Stimulated activated CD4-positive, alpha-beta T cell treated with anti-CD3 and anti-CD28 coated beads, TNF-alpha, amount 100 ng/mL, for 1 hour (primary cell): ENCODE data around the gene NR3C1.

Source experiments
- DNase-seq, 3 donors: peaks; one replicate each; pipeline ENCODE4 v3.0.0-alpha.2; 2020; ENCODE audit warnings: low read depth in 3 of 3, low spot score in 1 of 3

Gene NR3C1

DNA sequence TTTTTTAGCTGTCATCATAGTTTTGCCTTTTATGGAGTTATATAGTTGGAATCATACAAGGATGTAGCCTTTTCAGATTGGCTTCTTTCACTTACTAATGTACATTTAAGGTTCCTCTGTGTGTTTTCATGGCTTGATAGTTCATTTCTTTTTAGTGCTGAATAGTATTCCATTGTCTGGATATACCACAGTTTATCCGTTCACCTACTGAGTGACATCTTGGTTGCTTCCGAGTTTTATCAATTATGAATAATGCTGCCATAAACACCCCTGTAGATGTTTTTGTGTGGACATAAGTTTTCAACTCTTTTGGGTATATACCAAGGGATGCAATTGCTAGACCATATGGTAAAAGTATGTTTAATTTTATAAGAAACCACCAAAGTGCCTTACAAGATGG lies 136.3 kb downstream of the NR3C1 start:
- DNase-seq = no peak

DNA sequence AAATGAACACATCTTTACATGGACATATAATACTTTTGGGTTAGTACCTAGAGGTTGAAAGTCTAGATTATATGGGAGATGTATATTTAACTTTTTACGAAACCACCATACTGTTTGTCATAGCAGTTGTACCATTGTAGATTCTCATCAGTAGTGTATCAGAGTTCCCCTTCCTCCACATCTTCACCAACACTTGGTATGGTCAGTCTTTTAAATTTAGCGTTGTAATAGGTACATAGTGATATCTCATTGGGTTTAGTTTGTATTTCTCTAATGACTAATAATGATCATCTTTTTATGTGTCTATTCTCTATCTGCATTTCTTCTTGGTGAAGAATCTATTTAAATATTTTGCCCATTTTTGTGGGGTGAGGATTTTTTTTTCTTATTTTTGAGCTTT lies 137.5 kb downstream of the NR3C1 start:
- DNase-seq = no peak

DNA sequence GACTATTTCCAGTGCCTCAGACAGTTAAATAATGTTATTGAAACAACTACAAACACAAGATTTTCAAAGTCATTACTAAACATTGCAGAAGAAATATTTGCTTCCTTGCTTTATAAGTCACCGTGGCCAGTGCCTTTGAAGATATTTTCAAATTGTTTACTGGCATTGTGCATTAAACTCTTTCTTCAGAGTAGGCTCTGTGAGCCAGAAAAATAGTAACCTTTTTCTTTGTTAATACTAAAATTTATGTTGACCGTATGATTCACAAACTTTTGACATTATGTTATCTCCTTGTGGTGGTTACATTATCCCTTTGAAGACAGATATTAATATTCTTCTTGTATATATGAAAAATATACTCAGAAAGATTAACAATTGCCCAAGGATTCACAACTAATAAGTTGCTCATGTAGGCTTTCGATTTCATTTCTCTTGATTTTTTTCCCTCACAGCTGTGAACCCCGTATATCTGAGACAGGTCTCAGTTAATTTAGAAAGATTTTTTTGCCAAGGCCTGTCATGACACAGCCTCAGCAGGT lies 140.1 kb downstream of the NR3C1 start:
- DNase-seq = no peak

DNA sequence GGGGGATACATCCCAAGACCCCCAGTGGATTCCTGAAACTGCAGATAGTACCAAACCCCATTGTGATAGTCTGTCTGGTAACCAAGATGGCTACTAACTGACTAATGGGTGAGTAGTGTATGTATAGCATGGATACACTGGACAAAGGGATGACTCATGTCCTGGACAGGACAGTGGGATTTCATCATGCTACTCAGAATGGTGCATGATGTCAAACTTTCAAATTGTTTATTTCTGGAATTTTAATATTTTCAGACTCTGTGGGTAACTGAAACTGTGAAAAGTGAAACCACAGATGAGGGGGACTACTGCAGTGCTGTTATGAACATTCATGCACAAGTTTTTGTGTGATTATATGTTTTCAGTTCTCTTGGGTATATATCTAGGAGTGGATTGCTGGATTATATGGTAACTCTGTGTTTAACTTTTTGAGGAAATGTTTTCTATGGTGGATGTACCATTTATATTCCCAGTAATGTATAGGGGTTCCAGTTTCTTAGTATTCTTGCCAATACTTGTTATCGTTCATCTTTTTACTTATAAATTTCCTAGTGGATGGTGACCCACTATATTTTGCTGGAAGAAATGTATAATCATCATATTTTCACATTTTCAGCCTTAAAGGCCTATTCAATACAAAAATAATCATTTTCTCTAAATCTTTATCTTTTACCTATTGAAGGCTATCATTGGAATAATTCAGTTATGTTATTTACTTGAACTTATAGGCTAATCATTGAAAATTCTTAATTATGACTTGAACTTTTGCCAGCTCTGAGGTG lies 140.9 kb downstream of the NR3C1 start:
- DNase-seq = no peak

DNA sequence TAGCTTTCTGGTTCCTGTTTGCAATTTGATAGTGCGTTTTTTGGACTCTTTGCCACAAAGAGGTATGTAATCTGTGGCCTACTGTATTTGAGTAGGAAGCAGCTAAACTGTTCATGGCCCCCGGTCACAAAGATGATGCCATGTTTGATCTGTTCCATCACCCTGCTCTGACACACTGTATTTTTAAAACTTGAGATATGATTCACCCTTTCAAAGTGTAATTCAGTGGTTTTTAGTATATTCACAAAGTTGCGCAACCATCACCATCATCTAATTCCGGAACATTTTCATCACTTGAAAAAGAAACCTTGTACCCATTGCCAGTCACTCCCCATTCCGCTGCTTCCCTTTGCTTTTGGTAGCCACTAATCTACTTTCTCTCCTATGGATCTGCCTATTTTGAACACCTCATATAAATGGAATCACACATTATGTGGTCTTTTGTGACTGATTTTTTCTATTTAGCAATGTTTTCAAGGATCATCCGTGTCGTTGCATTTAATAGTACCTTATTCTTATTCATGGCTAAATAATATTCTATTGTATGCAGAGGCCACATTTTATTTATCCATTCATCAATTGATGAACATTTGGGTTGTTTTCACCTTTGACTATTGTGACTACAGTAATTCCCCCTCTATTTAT lies 141.6 kb downstream of the NR3C1 start:
- DNase-seq = no peak

DNA sequence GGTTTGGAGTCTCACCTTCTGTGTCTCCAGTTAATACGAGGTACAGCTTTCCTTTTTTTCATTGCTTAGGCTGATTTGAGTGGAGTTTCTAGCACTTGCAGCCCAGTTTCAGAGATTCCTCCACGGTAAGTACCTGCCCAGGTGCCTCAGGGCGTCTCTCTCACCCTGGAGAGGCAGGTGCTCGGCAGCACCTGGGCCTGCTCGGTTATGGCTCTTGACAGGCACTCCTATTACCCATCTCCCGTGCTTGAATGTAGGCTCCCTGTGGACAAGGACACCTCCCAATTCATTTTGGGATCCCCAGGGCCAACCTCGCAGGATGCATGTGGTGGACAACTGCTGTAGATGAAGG lies 144.3 kb downstream of the NR3C1 start:
- no peak for DNase-seq

DNA sequence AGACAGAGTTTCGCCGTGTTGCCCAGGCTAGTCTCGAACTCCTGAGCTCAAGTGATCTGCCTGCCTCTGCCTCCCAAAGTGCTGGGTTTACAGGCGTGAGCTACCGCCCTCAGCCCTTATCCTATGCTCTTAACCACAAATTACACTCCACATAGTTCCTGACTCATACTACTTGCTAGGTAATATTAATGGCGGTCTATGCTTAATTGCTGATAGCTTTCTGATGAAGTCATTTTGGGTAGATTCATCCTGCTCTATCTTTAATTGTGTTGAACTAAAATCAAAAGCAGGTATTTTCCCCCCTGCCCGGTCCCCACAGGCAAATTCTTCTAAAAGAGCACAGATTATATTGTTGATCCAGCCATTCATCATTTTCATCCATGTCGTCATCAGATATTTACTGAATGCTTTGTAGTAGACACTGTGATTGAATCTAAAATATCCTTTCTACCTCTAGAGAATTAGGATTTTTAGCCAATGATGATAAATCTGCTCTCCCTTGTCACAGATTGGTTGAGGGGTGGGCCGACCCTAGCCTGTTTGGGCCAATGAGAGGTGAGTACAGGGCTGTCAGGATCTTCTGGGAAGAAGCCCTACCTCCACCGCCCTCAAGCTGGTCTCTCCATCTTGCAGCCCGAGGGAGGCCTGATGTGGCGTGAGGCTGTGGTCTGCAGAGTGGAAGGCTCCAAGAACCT lies 144.8 kb downstream of the NR3C1 start:
- DNase-seq = no peak

DNA sequence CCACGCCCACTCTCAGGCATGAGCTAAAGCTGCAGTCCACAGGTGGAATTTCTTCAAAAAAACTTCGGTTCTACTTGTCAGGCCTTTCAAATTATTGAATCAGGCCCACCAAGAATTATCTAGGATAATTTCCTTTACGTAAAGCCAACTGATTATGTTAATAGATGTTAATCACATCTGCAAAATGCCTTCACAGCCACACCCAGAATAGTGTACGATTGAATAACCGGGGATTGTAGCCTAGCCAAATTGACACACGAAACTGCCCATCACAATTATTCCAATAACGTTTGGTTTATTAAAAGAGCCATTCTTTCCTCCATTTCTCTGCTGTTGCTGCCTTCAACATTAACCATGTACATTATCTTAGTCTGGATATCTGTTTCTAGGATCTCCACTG lies 148.7 kb downstream of the NR3C1 start:
- DNase-seq = no peak

DNA sequence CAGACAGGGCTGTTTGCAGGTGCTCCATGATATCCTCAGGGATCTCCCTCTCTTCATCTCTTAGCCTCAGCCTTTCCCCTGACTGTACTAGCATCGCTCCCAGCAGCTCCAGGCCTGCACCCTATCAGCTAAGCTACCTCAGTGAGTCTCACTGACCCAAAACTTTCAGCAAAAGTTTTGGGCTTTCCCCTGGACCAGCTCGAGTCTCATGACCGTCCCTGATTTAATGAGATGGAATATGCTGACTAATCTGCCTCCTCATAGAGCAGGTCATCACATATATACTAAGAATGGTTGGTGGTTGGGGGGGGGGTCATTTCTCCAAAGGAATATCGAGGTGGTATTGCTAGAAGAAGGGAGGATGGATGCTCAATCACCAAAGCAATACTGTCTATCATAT lies 151.5 kb downstream of the NR3C1 start:
- no peak for DNase-seq

DNA sequence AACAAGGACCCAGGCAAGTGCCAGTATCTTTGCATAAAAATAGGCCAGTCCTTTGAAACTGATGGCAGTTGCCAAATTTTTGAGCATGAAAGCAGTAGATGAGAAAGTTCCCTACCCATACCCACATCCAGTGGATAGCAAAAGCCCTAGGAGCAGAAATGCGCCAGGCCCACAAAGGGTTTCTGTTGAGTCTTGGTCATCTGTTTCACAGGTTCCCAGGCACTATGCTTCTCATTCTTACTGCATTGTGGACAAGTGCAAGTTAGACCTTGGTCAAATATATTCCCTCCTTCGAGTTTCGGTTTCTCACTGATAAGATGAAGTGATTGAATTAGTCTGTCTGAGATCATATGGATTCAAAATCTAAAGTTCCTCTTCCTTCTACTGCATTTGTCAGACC lies 152.3 kb downstream of the NR3C1 start:
- DNase-seq = no peak

DNA sequence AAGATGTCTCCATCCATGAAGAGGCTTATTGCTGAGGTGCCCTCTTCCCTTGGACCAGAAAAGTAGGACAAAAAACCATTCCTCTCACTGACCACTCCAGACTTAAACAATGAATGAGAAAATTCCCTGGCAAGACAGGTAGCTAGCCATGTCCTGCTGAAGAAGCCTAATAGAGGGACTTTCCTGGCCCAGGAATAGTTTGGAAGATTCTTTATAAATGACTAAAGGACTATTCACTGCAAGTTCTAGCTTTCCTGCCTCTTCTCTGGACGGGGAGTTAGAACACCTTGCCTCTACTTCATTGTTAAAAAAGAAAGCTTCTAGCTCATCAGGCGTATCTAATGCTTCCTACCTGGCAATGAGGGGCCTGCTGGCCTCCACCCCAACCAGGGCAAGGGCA lies 153.6 kb downstream of the NR3C1 start:
- no peak for DNase-seq

DNA sequence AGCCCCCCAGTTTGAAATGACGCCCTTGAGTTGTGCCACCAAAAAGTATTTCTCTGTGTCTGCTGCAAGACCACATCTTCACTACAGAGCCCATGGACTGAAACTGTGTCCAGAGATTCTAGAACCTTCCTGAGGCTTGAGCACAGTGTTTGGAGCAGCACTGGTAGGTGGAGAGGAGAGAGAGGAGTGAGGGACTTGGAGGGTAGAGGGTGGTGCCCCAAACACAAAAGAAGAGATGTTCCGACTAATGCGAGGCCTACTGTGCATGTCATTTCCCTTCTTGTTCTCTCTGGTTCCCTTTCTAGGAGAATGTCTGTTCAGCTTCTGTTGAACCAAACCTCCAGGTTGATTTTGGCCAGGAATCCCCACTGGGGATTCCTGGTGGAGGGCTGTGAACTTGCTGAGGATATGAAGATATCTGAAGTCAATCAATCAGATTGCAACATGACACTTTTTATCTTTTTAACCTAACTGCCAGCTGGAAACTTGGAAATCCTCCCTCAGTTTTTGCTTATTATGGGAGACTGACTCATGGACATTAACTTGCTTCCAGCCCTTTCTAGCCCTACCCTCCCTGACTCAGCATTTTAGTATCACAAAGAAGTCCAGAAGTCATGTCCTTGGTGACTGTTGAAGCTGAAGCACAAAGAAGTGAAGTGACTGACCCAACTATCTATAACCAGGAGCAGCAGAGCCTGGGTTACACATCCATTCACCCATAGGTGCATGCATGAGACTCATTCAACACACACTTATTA lies 154.5 kb downstream of the NR3C1 start:
- DNase-seq = no peak

DNA sequence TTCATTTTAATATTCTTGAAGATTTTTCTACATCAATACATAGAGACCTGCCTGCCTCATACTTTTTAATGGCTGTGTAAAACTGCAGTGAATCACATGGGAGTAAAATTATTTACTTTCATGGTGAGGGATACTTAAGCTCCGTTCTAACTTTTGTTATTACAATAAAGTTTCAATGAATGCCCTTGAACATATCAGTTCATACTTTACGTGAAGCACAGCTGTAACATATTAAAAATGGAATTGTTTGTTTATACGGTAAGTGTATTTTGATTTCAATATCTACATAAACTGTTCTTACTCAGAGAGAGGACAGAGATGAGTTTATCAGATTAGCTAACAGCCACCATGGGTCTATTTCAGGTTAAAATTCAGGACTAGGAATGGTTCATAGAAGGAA lies 155.1 kb downstream of the NR3C1 start:
- DNase-seq = no peak

DNA sequence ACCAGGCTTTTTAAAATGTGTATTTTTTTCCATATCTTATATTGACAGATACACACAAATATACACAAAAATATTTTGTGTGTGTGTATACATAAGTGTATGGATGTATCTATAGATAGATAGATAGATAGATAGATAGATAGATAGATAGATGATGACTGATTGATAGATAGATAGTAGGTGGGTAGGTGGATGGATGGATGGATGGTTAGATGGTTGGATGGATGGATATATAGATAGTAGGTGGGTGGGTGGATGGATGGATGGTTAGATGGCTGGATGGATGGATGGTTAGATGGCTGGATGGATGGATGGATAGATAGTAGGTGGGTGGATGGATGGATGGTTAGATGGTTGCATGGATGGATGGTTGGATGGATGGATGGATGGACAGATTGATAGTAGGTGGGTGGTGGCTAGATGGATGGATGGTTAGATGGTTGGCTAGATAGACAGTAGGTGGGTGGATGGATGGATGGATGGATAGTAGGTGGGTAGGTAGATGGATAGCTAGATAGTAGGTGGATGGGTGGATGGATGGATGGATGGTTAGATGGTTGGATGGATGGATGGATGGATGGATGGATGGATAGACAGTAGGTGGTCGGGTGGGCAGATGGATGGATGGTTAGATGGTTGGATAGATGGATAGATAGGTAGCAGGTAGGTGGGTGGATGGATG lies 156.2 kb downstream of the NR3C1 start:
- no peak for DNase-seq

DNA sequence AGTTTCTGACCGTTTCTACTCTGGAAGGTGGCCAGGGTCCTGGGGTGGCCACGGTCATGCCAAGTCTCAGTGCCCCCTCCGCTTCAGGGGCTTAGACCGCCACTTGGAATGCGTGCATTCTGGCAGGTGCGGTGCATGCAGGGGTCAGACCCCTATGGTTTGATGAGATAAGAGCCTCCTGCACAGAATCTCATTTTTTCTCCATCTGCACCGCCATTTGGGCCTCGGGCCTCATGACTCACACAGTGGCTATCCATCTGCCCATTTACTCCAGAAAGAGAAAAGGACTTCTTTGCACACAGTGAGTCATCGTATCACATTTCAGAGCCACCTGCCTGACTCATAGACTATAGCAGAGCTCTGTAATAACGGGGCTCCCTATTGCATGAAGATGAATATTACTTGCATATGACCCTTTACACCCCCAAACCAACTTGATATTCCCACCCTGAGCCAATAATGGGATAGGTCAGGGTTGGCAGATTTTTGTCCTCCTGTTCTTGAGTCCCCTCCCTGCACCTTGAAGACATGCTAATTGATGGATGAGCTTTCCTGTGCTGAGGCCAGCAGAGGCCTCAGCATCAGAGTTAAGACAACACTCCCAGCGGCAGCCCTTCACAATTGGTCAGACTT lies 157.4 kb downstream of the NR3C1 start:
- DNase-seq = no peak

DNA sequence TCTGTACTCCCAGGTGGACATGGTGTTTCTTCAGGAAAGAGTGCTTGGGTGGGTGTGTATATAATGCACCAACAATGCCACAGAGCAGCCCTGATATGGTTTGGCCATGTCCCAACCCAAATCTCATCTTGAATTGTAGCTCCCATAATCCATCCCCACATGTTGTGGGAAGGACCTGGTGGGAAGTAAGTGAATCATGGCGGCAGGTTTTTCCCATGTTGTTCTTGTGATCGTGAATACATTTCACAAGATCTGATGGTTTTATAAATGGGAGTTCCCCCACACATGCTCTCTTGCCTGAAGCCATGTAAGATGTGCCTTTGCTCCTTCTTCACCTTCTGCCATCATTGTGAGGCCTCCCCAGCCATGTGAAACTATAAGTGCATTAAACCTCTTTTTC lies 158.5 kb downstream of the NR3C1 start:
- no peak for DNase-seq

DNA sequence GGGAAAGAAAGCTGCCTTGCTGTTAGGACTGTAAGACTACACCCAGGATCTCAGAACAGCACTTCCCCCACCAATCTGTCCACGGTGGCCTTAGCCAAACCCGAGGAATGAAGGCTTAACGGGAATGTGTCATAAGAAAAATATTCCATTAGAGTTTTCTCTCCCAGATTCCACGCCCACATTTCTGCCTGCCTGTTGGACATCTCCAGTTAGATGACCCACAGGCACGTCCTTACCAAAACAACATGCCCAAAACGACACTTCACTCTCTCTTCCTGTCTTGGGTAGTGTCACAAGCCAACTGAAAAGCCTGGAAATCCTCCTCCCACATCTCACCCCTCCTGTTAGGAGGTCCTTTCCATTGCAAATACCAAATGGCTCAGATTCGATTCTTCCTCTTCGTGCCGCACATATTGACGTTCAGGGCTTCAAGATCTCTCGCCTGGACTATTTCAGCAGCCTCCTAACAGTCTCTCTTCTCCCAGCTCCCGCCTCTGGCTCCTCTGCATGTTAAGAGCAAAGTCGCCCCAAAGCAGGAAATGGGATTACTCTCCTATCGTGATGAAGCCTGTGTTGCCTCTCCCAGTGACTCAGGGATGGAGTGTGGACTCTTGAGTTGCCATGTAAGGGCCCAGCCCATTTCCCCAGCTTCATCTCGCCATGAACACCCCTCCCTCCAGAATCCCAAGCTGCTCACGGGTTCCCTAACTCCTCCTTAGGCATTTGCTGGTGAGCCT lies 159.3 kb downstream of the NR3C1 start:
- no peak for DNase-seq

DNA sequence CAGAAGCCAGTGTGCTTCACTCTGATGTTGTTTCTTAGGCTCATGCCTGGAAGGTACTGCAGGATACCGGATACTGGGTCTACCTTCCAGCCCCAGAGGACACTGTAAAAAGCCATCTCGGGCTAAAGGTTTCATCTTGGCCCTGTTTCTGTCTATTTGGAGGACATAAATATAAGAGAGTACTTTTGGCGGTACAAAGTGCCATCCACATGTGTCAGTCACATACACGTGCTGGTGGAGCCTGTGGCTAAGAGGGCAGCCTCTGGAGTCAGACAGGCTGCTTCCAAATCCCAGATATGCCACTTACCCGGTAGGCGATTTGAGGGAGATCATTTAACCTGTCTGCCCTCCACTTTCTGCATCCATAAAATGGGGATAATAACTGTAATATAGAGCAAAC lies 160.4 kb downstream of the NR3C1 start:
- no peak for DNase-seq

DNA sequence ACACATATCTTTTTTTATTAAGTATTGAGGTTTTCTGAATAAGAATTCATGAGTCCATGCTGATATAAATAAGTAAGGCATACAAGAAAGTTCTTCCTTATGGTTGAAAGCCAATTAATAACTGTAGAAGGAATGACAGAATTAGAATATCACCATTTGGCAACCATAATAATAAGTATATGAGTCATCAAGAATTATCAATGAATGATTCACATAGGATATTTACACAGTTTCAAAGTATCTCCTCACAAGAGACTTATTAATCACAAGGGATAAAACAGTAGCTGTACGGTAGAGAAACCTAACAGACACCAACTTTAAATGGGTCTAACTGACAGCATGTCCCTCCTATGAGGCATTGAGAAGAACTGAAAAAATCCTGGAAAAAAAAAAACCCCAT lies 161.6 kb downstream of the NR3C1 start:
- DNase-seq = no peak
